Left hindlimb (tissue), 1 donor: Measurements from ENCODE around the gene ENO2.
"Not testable (repeated sequence)": the region's sequence is repeated elsewhere in the genome, so short reads cannot be mapped to it uniquely, and the experiment has no call there.

Experiments used
- DNase-seq: peaks from one replicate; pipeline ENCODE4 v3.0.0-alpha.2; 2018

Gene ENO2

GRCh38 chr12:6914246-6914946 is at the start of gene ENO2:
TSS of gene ENO2 (plus strand) at chr12:6914580. CDS start at chr12:6915833, 1,253 bp downstream.
- DNase-seq, result peak; percentile 80

DNA sequence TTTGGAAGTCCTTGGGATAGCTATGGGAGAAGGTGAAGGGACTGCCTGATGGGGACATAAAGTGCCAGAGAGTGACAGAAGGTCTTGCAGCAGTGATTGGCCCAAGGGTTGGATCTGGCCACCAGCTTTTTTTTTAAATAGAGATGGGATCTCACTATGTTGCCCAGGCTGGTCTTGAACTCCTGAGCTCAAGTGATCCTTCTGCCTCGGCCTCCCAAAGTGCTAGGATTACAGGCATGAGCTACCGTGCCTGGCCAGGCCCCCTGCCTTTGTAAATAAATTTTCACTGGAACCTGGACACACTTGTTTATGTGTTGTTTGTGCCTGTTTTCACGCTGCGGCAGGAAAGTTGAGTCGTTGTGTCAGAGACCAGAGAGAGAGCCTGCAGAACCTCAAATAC is 49.1 kb upstream of the ENO2 start:
- not testable (repeated sequence) for DNase-seq

DNA sequence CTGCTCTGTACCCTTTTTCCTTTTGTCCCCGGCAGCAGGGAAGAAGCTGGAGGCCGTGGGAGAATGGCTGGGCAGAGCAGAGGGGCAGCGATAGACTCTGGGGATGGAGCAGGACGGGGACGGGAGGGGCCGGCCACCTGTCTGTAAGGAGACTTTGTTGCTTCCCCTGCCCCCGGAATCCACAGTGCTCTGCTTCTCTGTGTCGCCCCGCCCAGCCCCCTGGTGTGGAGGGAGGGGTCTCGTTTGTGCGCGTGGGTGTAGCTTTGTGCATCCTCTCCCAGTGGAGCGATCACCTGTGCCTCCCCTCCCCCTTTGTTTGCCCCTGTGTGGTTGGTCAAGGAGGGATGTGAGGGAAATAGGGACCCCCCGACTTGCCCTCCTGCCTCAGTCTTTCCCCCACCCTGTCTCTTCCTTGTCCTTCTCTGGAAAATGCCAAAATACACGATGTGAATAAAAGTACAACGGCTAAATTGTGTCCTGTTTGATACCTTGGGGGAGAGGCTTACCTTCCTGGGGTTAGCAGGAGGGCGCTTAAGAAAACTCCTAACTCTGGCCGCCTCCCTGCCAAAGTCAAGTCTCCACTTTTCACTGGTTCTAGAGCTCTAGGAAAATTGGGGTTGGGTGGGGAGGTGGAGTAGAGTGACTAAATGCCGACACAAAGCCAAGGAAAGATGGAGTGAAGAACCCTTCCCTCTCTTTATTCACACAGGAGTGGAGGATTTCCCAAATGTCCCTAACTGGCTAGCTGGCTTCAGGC is 48.0 kb upstream of the ENO2 start:
- DNase-seq, result peak; percentile 47

- DNase-seq, result no peak
These were observed 47.4 kb upstream of the ENO2 start for GRCh38 chr12:6866920-6867412.

DNA sequence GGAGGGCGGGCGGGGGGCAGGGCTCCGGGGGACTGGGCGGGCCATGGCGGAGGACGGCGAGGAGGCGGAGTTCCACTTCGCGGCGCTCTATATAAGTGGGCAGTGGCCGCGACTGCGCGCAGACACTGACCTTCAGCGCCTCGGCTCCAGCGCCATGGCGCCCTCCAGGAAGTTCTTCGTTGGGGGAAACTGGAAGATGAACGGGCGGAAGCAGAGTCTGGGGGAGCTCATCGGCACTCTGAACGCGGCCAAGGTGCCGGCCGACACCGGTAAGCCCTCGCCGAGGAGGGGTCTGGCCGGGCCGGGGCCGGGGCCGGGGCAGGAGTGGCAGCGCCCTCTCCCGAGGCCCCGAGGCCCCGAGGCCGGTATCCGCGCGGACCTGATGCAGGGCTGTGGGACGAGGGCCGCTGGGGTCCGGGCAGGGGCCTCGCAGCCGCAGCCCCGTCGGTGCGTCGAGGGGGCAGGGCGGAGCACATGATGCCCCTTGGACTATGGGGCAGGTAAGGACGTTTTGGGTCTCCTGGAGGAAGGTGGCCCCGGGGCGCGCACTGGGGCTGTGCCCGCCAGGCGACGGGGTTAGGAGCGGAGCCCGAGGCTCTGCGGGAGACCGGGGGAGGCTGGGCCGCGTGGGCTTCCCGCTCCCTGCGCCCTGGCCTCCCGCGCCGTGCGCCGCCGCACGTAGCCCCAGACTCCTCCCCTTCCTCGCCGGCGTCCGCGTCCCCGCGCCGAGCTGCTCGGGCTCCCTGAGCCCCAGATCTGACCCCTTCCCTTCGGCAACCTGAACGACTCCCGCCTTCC is 46.8 kb upstream of the ENO2 start, which contains the start of gene TPI1:
TSS of gene TPI1 (plus strand) at position 119 of the 798 bp plus-strand sequence. CDS start at position 155, 36 bp downstream.
- DNase-seq, result peak; percentile 92

DNA sequence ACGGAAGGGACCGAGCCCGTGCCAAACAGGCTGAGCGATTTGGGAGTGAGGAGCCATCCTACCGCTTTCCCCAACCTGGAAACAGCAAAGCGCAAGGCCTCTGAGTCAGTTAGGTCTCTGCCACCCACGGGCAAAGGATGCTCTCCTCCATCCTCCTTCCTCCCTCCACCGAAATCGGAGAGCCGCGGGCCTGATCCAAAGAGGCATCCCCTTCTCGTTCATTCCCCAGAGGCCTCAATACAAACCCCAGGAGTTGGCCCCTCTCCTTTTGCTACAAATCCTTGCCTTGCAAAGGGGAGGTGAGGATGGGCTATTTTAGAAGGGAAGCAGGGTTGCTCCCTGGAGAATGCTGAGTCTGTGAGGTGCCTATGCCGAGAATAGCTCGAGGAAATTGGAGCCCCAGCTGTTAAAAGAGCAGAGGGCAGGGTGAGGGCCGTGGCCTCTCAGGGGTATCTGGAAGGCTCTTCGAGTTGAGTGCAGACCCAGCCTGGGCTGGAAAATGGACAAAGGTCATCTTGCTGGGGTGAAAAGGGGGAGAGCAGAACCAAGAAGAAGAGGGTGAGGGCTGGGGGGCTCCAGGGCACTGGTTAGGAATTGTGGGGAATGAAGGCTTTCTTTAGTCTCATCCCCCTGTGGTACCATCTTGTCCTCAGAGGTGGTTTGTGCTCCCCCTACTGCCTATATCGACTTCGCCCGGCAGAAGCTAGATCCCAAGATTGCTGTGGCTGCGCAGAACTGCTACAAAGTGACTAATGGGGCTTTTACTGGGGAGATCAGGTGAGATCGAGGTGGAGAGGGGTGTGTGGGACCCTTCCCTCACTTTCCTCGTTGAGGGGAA is 46.0 kb upstream of the ENO2 start:
- DNase-seq, result no peak

DNA sequence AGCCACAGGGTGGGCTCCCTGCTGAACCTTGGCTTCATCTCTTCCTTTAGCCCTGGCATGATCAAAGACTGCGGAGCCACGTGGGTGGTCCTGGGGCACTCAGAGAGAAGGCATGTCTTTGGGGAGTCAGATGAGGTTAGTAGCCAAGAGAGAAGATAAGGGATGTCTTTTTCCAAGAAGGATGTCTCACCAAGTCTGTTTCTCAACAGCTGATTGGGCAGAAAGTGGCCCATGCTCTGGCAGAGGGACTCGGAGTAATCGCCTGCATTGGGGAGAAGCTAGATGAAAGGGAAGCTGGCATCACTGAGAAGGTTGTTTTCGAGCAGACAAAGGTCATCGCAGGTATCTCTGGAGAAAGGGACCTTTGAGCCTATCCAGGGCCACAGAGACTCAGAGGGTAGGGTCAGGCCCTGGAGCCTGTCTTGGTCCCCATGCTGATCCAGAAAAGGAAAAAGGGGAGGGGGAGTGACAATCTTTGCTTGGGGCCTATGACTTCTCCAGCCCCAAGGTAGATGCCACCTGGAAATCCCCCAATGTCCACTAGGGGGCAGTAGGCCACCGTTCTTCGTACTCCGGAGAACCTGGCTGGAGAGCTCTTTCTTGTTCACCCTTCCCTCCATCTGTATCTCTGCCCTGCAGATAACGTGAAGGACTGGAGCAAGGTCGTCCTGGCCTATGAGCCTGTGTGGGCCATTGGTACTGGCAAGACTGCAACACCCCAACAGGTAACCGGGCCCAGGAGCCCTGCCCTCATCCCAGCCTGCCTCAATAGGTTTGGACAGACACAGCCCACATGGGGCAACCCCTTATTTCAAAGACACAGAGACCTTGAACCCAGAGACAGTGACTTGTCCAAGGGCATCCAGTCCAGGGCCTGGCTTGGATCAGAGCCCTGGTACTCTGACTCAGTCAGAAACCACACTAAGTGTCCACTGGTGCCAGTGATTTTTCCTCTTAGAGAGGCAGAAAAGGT is 45.0 kb upstream of the ENO2 start:
- DNase-seq, result peak; percentile 83

DNA sequence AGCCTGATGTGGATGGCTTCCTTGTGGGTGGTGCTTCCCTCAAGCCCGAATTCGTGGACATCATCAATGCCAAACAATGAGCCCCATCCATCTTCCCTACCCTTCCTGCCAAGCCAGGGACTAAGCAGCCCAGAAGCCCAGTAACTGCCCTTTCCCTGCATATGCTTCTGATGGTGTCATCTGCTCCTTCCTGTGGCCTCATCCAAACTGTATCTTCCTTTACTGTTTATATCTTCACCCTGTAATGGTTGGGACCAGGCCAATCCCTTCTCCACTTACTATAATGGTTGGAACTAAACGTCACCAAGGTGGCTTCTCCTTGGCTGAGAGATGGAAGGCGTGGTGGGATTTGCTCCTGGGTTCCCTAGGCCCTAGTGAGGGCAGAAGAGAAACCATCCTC is 44.1 kb upstream of the ENO2 start:
- DNase-seq, result not testable (repeated sequence)

DNA sequence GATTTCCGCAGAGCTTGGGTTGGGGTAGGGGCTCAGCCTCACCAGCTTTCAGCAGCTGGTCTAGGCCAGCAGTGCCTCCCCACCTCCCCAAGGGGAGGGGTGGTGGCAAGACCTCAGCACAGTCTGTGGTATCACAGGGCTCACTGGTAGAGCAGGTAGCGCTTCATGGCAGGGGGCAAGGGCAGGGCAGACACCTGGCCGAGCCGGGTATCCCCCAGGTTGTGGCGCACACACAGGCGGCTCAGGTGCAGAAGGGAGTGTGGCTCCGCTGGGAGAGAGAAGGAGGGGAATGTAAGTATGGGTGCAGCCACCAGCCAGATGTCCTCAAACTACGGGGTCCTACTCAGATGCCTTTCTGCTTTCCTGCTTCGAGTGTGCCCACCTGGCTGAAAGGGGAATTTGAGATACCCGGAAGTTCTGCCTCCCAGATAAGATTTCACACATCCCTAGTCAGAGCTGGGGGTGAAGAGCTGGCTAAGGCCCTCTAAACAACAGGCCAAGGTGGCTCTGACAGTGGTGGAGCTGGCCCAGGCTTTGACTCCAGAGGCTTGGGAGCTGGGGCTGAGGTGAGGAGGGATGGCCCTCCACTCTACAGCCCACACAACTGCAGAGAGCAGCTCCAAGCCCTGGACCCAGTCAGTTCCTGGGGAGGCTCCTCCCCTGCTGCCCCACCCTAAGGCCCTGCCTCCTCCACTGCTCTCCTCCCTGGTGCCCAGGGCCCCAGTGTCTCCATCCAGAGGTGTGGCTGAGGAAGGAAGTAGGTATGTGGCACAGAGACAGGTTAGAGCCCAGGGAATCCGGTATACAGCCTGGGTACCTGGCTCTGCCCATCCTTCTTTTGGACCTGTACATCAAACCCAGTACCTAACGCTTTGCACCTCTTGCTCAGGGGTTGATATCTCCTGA is 43.1 kb upstream of the ENO2 start:
- DNase-seq, result no peak

- DNase-seq, result peak; percentile 89
These were observed 42.0 kb upstream of the ENO2 start for GRCh38 chr12:6872073-6873048.

GRCh38 chr12:6873094-6874014 is 41.0 kb upstream of the ENO2 start, which contains the start of gene SPSB2:
TSS of gene SPSB2 (minus strand) at chr12:6873303. CDS start at chr12:6872901, 402 bp downstream.
- peak; percentile 97 for DNase-seq

DNA sequence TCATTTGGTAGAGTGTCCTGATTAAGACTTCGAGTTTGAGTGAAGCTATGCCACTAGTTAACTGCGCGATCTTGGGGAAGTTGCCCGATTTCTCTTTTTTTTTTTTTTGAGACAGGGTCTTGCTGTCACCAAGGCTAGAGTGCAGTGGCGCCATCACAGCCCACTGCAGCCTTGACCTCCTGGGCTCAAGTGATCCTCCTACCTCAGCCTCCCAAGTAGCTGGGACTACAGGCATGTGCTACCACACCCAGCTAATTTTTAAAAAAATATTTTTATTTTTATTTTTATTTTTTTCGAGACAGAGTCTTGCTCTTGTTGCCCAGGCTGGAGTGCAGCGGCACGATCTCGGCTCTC is 40.4 kb upstream of the ENO2 start:
- DNase-seq, result not testable (repeated sequence)

- DNase-seq, result not testable (repeated sequence)
These were observed 34.6 kb upstream of the ENO2 start for GRCh38 chr12:6879824-6880223.

DNA sequence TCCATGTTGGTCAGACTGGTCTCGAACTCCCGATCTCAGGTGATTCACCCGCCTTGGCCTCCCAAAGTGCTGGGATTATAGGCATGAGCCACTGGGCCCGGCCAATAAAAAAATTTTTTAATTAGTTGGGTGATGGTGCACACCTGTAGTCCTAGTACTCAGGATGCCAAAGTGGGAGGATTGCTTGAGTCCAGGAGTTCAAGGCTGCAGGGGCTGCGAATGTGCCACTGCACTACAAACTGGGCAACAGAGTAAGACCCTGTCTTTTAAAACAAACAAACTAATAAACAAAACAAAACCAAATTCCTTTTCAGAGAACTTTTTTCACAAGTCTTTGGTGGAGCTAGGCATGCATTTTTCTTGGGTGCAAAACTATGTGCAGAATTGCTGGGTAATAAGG is 31.1 kb upstream of the ENO2 start:
- DNase-seq, result no peak

DNA sequence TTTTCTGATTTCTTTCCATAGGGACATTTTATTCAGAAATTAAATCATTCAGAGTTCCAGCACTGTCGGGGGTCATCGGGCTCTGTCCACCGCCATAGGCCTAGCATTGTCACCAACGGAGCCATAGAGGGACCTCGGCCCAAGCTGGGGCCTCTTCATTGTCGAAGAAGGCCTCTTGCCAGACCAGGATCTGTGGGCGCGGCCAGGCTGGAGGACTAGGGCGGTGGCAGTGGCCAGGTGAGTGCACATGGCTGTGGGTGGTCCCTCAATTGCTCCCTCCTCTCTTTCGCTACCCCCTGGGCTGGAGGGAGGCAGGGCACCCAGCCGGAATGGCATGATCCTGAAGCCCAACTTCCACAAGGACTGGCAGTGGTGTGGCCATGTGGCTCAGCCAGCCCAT is 30.7 kb upstream of the ENO2 start:
- DNase-seq, result no peak

DNA sequence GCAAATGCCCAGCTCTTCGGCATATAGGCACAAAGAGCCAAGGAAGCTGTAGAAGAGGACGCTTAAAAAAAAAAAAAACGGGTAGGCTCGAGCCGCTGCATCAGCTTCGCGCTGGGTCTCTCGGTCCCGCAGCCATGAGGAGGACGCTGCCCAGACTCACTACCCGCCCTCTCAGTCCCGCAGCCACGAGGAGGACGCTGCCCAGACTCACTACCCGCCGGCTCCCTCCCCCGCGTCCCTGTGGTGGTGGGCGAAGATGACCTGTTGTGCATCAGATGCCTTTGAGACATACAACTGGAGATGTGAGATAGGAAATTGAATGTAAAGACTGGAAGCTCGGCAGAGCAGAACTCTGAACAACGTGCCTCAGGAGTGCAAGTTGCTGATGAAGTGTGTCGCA is 29.8 kb upstream of the ENO2 start:
- no peak for DNase-seq
